Right renal pelvis (tissue), 4 donors: ENCODE results near the gene P4HB. TPM values are rescaled to one million over a fixed set of nuclear protein-coding genes. Genes with fewer than 3 reads are reported as not detected.

Source experiments
- DNase-seq, 4 donors: peaks; one replicate each; pipeline ENCODE4 v3.0.0-alpha.2; 2013; ENCODE audit warnings: low read depth in 4 of 4, low spot score in 3 of 4, missing footprints in 1 of 4
- polyA plus RNA-seq, 4 donors: library from polyadenylated mRNA; unstranded; fragments of 120-200 nt; gene quantifications; one replicate each; pipeline ENCODE4 v1.2.1, GENCODE V29; 2013; ENCODE audit not compliant: insufficient read length in 4 of 4

Gene P4HB
- polyA plus RNA-seq, 4 donors: 407 to 439 (median 410) TPM

DNA sequence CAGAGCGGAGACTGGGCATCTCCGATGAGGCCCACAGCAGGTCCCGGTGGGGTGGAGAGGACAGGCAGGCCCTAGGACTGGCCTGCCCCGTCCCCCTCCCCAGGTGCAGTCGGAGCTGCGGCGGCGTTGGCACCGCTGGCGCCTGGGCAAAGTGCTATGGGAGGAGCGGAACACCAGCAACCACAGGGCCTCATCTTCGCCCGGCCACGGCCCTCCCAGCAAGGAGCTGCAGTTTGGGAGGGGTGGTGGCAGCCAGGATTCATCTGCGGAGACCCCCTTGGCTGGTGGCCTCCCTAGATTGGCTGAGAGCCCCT is 47.0 kb downstream of the P4HB start:
- DNase-seq: no peak

DNA sequence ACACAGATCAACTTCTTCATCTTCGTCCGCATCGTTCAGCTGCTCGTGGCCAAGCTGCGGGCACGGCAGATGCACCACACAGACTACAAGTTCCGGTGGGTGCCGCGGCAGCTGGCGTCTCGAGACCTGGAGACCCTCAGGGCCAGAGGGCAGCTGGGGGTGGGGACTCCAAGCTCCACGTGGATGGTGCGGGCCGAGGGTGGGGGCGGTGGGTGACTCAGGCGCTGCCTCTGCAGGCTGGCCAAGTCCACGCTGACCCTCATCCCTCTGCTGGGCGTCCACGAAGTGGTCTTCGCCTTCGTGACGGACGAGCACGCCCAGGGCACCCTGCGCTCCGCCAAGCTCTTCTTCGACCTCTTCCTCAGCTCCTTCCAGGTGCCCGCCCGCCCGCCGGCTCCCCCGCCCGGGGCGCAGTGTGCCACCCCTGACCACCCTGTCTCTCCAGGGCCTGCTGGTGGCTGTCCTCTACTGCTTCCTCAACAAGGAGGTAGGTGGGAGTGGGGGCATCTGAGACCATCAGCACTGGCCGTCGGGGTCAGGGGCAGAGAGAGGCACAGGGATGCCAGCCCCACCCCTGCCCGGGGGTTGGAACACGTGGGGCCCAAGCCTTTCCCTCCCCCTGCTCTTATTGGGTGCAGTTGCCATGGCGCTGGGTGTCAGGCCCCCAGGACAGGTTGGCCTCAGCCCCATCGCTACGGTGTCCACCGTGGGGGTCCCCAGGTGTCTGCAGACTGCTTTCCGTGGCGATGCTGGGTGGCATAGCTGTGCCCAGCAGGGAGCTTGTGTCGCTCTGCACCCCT is 47.6 kb downstream of the P4HB start:
- DNase-seq: no peak

DNA sequence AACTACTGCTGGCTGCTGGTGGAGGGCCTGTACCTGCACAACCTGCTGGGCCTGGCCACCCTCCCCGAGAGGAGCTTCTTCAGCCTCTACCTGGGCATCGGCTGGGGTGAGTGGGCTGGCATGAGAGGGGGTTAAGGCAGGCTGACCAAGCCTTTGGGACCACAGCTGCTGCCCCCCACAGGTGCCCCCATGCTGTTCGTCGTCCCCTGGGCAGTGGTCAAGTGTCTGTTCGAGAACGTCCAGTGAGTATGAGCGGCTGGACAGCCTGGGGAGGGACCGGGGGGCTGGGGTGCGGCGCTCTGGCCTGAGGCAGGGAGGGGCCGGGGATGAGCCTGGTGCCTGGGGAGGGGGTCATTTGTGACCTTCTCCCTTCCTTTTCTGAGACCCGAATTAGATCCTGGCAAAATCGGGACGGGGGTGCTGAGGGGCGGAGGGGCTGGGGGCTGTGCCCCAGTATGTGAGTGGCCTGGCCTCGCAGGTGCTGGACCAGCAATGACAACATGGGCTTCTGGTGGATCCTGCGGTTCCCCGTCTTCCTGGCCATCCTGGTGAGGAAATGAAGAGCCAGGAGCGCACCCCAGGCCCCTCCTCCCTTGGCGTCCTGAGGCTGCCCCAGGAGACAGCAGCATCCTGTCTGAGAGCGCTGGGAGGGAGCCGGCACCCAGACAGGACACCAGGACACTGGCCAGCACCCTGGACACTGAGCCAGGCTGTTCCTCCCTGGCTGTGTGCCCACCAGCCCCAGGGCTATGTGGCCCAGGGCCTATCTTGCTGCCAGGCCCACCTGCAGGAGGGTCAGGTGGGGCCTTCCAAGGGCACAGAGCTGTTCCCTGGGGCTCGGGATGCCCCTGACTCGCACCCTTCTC is 48.4 kb downstream of the P4HB start:
- no peak for DNase-seq

DNA sequence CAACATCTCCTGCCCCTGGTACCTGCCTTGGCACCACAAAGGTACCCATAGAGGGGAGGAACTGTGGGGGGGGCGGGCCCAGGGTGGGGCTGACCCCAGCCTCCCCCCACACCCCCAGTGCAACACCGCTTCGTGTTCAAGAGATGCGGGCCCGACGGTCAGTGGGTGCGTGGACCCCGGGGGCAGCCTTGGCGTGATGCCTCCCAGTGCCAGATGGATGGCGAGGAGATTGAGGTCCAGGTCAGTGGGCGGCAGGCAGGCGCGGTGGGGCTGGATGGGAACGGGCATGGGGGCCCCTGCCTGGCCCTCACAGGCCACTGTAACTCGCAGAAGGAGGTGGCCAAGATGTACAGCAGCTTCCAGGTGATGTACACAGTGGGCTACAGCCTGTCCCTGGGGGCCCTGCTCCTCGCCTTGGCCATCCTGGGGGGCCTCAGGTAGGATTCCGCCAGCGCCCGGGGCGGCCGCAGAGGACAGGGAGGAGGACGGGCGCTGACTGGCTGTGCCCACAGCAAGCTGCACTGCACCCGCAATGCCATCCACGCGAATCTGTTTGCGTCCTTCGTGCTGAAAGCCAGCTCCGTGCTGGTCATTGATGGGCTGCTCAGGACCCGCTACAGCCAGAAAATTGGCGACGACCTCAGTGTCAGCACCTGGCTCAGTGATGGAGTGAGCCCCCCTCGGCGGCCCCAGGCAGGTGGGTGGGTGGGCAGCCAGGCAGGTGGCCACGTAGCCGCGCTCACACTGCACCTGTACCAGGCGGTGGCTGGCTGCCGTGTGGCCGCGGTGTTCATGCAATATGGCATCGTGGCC is 49.2 kb downstream of the P4HB start:
- DNase-seq: no peak

DNA sequence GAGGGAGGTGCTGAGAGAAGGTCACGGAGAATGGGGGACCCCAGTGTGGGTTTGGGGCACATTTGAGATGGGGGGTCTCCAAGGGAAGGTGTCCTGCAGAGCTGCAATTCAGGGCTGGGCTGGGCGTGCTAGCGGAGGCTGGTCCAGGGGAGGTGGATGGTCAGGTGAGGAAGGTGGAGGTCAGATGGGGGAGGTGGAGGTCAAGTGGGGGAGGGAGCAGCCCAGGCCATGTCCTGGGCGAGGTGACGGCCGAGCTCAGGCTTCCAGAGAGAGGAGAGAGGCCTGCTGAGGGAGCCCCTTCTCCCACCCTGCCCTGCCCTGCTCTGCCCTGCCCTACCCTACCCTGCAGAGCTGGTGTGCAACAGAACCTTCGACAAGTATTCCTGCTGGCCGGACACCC is 49.9 kb downstream of the P4HB start:
- no peak for DNase-seq

GRCh38 chr17:81809556-81809998 is 50.8 kb downstream of the P4HB start:
- DNase-seq: no peak

GRCh38 chr17:81808778-81809555 is 51.4 kb downstream of the P4HB start:
- no peak for DNase-seq

DNA sequence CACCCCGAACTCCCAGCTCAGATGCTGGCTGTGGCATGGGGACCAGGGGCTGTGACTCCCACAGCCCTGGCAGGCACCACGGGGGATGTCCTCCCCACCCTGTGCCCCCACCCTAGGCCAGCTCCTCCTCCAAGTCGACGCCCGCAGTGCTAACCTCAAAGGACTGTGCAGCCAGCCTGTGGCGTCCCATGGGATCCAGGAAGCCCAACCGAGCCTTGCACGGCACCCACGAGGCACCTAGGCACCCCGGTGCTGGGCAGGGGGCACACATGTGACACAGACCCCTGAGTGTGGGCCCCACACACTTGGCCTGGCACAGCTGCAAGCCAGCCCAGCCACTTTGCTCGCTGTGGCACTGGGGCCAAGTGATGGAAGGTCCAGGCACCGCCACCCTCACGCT is 52.5 kb downstream of the P4HB start:
- DNase-seq: no peak

DNA sequence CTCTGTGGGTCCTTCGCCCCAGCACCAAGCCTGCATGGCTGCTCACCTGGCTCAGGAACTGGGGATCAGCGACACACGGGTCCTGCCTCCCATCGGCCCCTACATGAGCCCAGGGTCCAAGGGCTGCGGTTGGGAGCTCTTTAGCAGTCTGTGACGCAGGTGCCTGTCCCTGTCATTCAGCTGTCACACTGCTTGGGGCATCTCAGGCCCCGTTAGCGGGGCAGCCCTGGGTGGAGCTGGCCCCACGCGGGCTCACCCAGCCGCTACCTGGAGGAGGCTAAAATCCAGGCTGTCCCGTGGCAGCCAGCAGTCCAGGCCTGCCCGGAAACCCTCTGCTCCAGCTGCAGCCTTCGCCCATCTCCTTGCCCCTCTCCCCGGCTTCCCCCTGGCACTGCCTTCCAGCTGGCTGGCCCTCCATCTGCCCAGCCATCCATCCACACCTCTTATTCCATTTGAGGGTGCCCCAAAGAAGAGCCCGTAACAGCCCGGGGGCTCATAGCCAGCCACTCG is 53.1 kb downstream of the P4HB start:
- DNase-seq: no peak

- DNase-seq: no peak
Measured at GRCh38 chr17:81806461-81807209, 53.7 kb downstream of the P4HB start.

DNA sequence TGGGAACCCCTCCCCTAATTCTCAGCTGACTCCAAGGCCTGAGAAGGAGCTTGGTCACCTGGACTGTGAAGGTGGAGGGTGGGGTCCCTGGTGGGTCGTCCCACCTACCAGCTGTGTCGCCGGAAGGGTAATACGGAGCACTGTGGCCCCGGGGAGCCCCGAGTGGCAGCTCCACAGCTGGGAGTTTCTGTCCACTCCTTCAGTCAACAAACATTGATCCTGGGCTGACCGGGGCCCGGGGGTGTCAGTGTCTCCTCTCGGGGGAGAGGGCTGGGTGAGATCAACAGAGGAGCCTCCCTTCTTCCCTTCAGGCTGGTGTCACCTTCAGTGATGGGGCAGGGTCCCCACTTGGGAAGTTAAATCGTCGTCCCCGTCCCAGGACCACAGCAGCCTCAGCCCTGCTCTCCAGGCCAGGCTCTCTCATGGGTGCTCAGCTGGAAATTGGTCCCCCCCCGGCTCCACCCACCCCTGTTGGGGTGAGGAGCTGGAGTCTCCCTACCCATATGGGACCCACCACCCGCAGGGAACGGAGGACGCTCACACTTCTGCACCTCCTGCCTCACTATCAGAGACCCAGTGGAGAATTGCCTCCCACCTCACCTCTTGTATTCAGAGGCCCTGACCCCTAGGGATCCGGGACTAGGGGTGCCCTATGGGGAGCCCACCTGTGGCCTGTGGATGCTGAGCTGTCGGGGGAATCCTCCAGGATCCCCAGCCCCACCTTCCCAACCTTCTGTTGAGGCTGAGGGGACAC is 54.5 kb downstream of the P4HB start:
- DNase-seq: no peak

GRCh38 chr17:81804559-81805399 is 55.6 kb downstream of the P4HB start:
- DNase-seq: no peak

DNA sequence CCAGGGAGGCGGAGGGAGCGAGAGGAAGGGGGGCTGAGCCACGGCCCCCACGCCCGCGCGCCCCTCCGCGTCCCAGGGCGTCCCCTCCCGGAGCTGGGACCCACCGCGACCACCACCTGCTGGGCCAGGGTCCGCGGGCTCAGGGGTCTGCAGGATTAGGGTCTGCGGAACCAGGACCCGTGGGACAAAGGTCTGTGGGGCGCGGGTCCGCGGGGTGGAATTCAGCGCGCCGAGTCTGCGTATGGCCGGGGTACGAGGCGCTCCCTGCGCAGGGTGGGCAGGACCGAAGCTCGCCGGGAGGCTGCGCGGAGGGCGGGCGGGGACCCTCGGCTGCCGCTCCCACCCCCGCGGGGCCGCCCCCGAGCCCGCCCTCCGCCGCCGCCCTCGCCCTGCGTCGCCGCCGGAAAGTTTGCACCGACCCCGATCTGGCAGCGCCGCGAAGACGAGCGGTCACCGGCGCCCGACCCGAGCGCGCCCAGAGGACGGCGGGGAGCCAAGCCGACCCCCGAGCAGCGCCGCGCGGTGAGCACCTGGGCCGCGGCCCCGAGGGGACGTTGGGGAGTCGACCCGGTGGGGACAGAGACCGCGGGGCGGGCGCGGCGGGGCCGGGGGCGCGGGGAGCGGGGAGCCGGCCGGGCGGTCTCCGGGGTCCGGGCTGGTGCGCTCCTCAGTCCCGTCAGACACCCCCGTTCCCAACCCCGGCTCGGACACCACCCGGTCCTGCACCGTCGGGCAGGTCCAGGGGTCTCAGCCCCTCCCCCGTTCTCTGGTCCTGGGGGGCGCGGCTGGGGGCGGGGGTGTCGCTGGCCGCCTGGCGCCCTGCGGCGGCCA is 56.4 kb downstream of the P4HB start, which contains the start of gene GCGR:
Gene GCGR, plus strand, starts transcription at position 423 of the 831 bp plus-strand sequence. CDS start 4,869 bp downstream, outside the sequence.
- no peak for DNase-seq

GRCh38 chr17:81802856-81803643 is 57.3 kb downstream of the P4HB start:
- DNase-seq: no peak

GRCh38 chr17:81802048-81802758 is 58.1 kb downstream of the P4HB start:
- no peak for DNase-seq
